Measurements from ENCODE around the gene MYO5A.

The MYO5A gene

GRCh38 chr15:52258461-52258860, 270.2 kb downstream of the MYO5A start (continued):
- TF ChIP-seq ZNF513 (tag by site-specific recombination; IDR thresholded peaks at IDR 0.05) (no peak), ZNF776 (tag by site-specific recombination; IDR thresholded peaks at IDR 0.05; ENCODE audit: borderline replicate concordance) (no peak), SETDB1 (IDR thresholded peaks at IDR 0.05; ENCODE audit: insufficient read length, low read length) (no peak), GFI1B (tag by site-specific recombination; IDR thresholded peaks at IDR 0.05) (no peak), PRDM6 (tag by site-specific recombination; IDR thresholded peaks at IDR 0.05) (no peak), ZNF426 (tag by site-specific recombination; IDR thresholded peaks at IDR 0.05) (no peak), ZNF416 (tag by site-specific recombination; IDR thresholded peaks at IDR 0.05) (no peak), KLF16 (tag by site-specific recombination; IDR thresholded peaks at IDR 0.05) (no peak), ZNF548 (tag by site-specific recombination; IDR thresholded peaks at IDR 0.05) (no peak), ZBTB48 (tag by site-specific recombination; IDR thresholded peaks at IDR 0.05) (no peak), ZNF169 (tag by site-specific recombination; IDR thresholded peaks at IDR 0.05) (no peak)

- ChIA-PET CTCF (interaction anchor here (1.2 to 2.7 kb wide), 8 partner anchors 17 to 478 kb away, joined by 3 to 13 read pairs (median 5); no protein-coding TSS in a partner anchor), POLR2A (interaction anchor here (0.9 kb wide), 1 partner anchor 38 kb away, joined by 3 read pairs; the partner anchor contains the start of gene MYO5C)
- H3K36me3 ChIP-seq (ENCODE audit: control insufficient read depth in 2 of 2, insufficient read depth in 1 of 2, low read length in 2 of 2): peaks cover 6 to 33% of the 10 kb centered on the region in 2 experiments; a peak in 2 of 3 replicates
- H3K4me1 ChIP-seq (ENCODE audit: control insufficient read depth, insufficient read depth, low read length): 0 out of 2 replicates have a peak, but pooled peaks cover 4% of the 10 kb centered on the region
- H3K9me3 ChIP-seq (ENCODE audit: control insufficient read depth, insufficient read depth, low read depth, low read length): no peaks in the 10 kb centered on the region
- no peak overlapping the region for H3K4me3 ChIP-seq (ENCODE audit: low read depth, low read length)
- H3K27ac ChIP-seq (ENCODE audit: extremely low read depth, low read depth, low read length): no peak overlapping the region
- TF ChIP-seq ZNF133 (tag by site-specific recombination; IDR thresholded peaks at IDR 0.05) (peak; percentile 58; the same call in 1 of the 2 replicates), ZNF391 (tag by site-specific recombination; IDR thresholded peaks at IDR 0.05; ENCODE audit: borderline replicate concordance, low read depth) (no peak), ZXDB (tag by site-specific recombination; IDR thresholded peaks at IDR 0.05) (no peak), ZBTB20 (tag by site-specific recombination; IDR thresholded peaks at IDR 0.05) (0 out of 2 replicates have a peak, but pooled peaks have one; percentile 14), SP7 (tag by site-specific recombination; IDR thresholded peaks at IDR 0.05) (peak; percentile 30; the same call in 1 of the 2 replicates), ZBTB44 (tag by site-specific recombination; IDR thresholded peaks at IDR 0.05) (no peak), GLIS1 (tag by site-specific recombination; IDR thresholded peaks at IDR 0.05) (peak; percentile 57), ZNF843 (tag by site-specific recombination; IDR thresholded peaks at IDR 0.05) (0 out of 2 replicates have a peak, but pooled peaks have one; percentile 34), ZBTB17 (tag by site-specific recombination; IDR thresholded peaks at IDR 0.05) (peak; percentile 65), ZNF600 (tag by site-specific recombination; IDR thresholded peaks at IDR 0.05) (peak; percentile 96), IKZF3 (tag by site-specific recombination; IDR thresholded peaks at IDR 0.05) (no peak), ZFP3 (tag by site-specific recombination; IDR thresholded peaks at IDR 0.05; ENCODE audit: low read depth) (no peak), OSR2 (tag by site-specific recombination; IDR thresholded peaks at IDR 0.05) (peak; percentile 65), ZNF76 (tag by site-specific recombination; IDR thresholded peaks at IDR 0.05; ENCODE audit: borderline replicate concordance, low read depth) (no peak), INSM2 (tag by site-specific recombination; IDR thresholded peaks at IDR 0.05) (peak; percentile 58; the same call in 1 of the 2 replicates), FEZF1 (tag by site-specific recombination; IDR thresholded peaks at IDR 0.05) (0 out of 2 replicates have a peak, but pooled peaks have one; percentile 19), KLF8 (tag by site-specific recombination; IDR thresholded peaks at IDR 0.05) (peak; percentile 61; the same call in 1 of the 2 replicates), KLF9 (tag by site-specific recombination; IDR thresholded peaks at IDR 0.05; ENCODE audit: low read depth) (no peak), ZBTB6 (tag by site-specific recombination; IDR thresholded peaks at IDR 0.05) (peak; percentile 82), ZNF596 (tag by site-specific recombination; IDR thresholded peaks at IDR 0.05) (peak; percentile 58; the same call in 1 of the 2 replicates), ZNF629 (tag by site-specific recombination; IDR thresholded peaks at IDR 0.05) (peak; percentile 57; the same call in 1 of the 2 replicates)
Observed at GRCh38 chr15:52257734-52258062, 271.0 kb downstream of the MYO5A start.

All from HEK293 (cell line).